K562 (cell line): ENCODE measurements around the gene KNOP1.

ENCODE experiments used
- EP300 ChIP-seq: IDR thresholded peaks from 2 replicates; pipeline ENCODE4 v1.6.1; 2012; ENCODE audit warnings: low read length, improper control_type of control experiment
- IFI16 ChIP-seq: fragments of 250-450 bp; sonication (Bioruptor Pico); IDR thresholded peaks from 2 replicates; pipeline ENCODE4 v2.1.2; 2022; ENCODE audit warnings: mild to moderate bottlenecking, inconsistent platforms
- PHF21A ChIP-seq: fragments of 450-650 bp; IDR thresholded peaks from 2 replicates; pipeline ENCODE4 v1.6.1; 2017; ENCODE audit warnings: low read depth, borderline replicate concordance

DNA sequence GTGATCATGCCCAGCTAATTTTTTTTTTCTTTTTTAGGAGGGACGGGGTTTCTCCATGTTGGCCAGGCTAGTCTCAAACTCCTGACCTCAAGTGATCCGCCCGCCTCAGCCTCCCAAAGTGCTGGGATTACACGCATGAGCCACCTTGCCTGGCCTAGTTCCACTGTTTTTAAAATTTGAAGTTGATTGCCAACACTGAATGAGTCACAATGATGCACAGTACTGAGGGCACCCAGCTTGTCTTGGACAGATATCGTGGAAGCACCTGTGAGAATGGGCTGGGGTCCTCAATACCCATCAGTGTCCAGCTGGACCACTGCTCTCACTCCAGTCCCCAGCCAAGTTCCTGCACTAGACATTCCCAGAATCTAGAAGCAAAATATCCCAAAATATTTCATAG lies 2.5 kb downstream of the KNOP1 start:
- no peak for TF ChIP-seq IFI16 (CRISPR knock-in tag)
- no peak for TF ChIP-seq PHF21A
- no peak for TF ChIP-seq EP300
